Cardiac muscle cell (in vitro differentiated cells and primary cell): ENCODE measurements around the gene MET. TPM values are rescaled to one million over a fixed set of nuclear protein-coding genes. Genes with fewer than 3 reads are reported as not detected.
"Not testable (repeated sequence)": the region's sequence is repeated elsewhere in the genome, so short reads cannot be mapped to it uniquely, and the experiment has no call there.

Experiments
- DNase-seq, 2 donors: peaks; one replicate each; pipeline versions ENCODE4 v3.0.0 to v3.0.0-alpha.2; 2010 to 2017; ENCODE audit warnings: low read depth in 1 of 2, low spot score in 1 of 2
- H3K27ac ChIP-seq: fragments of 200-600 bp; sonication (generic); 2 replicates; pipeline ENCODE4 v1.5.1; 2016
- H3K27me3 ChIP-seq: fragments of 200-600 bp; sonication (generic); 2 replicates; pipeline ENCODE4 v1.6.0; 2016; ENCODE audit warnings: control low read depth
- H3K36me3 ChIP-seq: fragments of 200-600 bp; sonication (generic); 2 replicates; pipeline ENCODE4 v1.5.1; 2016; ENCODE audit warnings: control low read depth
- H3K4me1 ChIP-seq: fragments of 200-600 bp; sonication (generic); 2 replicates; pipeline ENCODE4 v1.8.1; 2017; ENCODE audit warnings: low read depth, mild to moderate bottlenecking, mixed run types
- H3K4me3 ChIP-seq: fragments of 200-600 bp; sonication (generic); 2 replicates; pipeline ENCODE4 v1.5.1; 2016; ENCODE audit warnings: mild to moderate bottlenecking
- H3K9me3 ChIP-seq: fragments of 200-600 bp; sonication (generic); 2 replicates; pipeline ENCODE4 v1.5.1; 2017; ENCODE audit warnings: low read depth, mild to moderate bottlenecking, control low read depth
- CTCF ChIP-seq: IDR thresholded peaks from 2 replicates; pipeline ENCODE4 v1.5.1; 2012; ENCODE audit warnings: low read depth, mild to moderate bottlenecking, low read length
- polyA plus RNA-seq: library from polyadenylated mRNA; unstranded; fragments of >200 nt; fragmentation: Nextera tagmentation; extraction: Ambion mirVana; gene quantifications from 2 replicates; pipeline ENCODE4 v1.2.1, GENCODE V29; 2016
- total RNA-seq: library from RNA; depleted of rRNA; stranded (reverse); fragments of >200 nt; gene quantifications from 2 replicates; pipeline ENCODE4 v1.2.3, GENCODE V29; 2016

MET gene
- total and polyA plus RNA-seq, 2 experiments from 2014 or later, result 1.8 to 1.9 TPM

- H3K4me3 ChIP-seq, result no peak overlapping the region
Measured at GRCh38 chr7:116820149-116820548, 148.2 kb downstream of the MET start.

DNA sequence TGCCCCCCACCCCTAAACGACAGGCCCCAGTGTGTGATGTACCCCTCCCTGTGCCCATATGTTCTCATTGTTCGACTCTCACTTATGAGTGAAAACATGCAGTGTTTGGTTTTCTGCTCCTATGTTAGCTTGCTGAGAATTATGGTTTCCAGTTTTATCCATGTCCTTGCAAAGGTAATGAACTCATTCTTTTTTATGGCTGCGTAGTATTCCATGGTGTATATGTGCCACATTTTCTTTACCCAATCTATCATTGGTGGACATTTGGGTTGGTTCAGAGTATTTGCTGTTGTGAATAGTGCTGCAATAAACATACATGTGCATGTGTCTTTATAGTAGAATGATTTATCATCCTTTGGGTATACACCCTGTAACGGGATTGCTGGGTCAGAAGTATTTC is 149.7 kb downstream of the MET start:
- H3K9me3 ChIP-seq, H3K36me3 ChIP-seq, DNase-seq, H3K4me1 ChIP-seq, H3K27me3 ChIP-seq, H3K27ac ChIP-seq, H3K4me3 ChIP-seq: not testable (repeated sequence)

More at GRCh38 chr7:116820149-116820548, 148.2 kb downstream of the MET start:
- no peak for DNase-seq
- H3K4me1 ChIP-seq, result no peaks in the 10 kb centered on the region
- H3K27ac ChIP-seq, result no peak overlapping the region
- H3K27me3 ChIP-seq, result no peaks in the 10 kb centered on the region
- no peak for TF ChIP-seq CTCF
- H3K36me3 ChIP-seq, result no peaks in the 10 kb centered on the region
- H3K9me3 ChIP-seq, result no peaks in the 10 kb centered on the region

DNA sequence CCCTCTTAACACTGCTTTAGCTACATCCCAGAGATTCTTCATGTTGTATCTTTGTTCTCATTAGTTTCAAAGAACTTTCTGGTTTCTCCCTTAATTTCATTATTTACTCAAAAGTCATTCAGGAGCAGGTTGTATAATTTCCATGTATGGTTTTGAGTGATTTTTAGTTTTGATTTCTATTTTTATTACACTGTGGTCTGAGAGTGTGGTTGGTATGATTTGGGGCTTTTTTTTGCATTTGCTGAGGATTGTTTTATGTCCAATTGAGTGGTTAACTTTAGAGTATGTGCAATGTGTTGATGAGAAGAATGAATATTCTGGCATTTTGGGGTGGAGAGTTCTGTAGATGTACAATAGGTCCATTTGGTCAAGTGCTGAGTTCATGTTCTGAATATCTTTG is 152.5 kb downstream of the MET start:
- no peak for DNase-seq
- Histone ChIP-seq H3K9me3 (no peaks in the 10 kb centered on the region), H3K27ac (no peak overlapping the region), H3K36me3 (no peaks in the 10 kb centered on the region), H3K4me1 (no peaks in the 10 kb centered on the region), H3K4me3 (no peak overlapping the region), H3K27me3 (no peaks in the 10 kb centered on the region)
- TF ChIP-seq CTCF, result no peak

GRCh38 chr7:116828281-116828680 is 156.3 kb downstream of the MET start:
- no peaks in the 10 kb centered on the region for H3K4me1 ChIP-seq
- no peak for TF ChIP-seq CTCF
- H3K9me3 ChIP-seq, result no peaks in the 10 kb centered on the region
- H3K27ac ChIP-seq, result no peak overlapping the region
- no peaks in the 10 kb centered on the region for H3K36me3 ChIP-seq
- H3K27me3 ChIP-seq, result no peaks in the 10 kb centered on the region
- no peak overlapping the region for H3K4me3 ChIP-seq
- no peak for DNase-seq

DNA sequence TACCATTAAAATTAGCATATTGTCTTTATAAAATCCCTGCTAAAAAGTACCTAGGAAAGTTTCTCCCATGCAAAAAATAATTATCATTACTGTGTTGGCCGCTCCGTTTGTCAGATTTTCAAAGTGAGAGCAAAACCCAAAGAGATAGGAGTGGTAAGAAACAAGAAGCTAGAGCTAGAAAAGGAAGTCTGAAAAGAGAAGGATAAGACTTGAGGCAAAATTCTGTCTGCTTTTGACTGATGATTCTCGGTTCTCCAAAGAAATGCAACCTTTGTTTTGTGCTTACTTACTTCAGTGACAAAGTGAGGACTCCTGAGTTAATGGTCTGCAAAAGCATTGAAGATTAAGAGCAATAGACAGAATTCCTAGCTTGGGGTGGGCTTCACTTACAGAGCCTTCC is 157.0 kb downstream of the MET start:
- no peaks in the 10 kb centered on the region for H3K4me1 ChIP-seq
- no peak for TF ChIP-seq CTCF
- no peaks in the 10 kb centered on the region for H3K9me3 ChIP-seq
- no peaks in the 10 kb centered on the region for H3K36me3 ChIP-seq
- H3K4me3 ChIP-seq, result no peak overlapping the region
- DNase-seq, result no peak
- H3K27me3 ChIP-seq, result no peaks in the 10 kb centered on the region
- no peak overlapping the region for H3K27ac ChIP-seq

GRCh38 chr7:116829493-116829892 is 157.5 kb downstream of the MET start:
- no peak overlapping the region for H3K27ac ChIP-seq
- no peak for DNase-seq
- H3K36me3 ChIP-seq, result no peaks in the 10 kb centered on the region
- no peaks in the 10 kb centered on the region for H3K27me3 ChIP-seq
- H3K4me3 ChIP-seq, result no peak overlapping the region
- no peaks in the 10 kb centered on the region for H3K9me3 ChIP-seq
- TF ChIP-seq CTCF, result no peak
- no peaks in the 10 kb centered on the region for H3K4me1 ChIP-seq
